ENCODE measurements around the gene FREM2. TPM values are rescaled to one million over a fixed set of nuclear protein-coding genes. Genes with fewer than 3 reads are reported as not detected.
A peak's percentile ranks its signal among the peaks of the same experiment; 100 is the strongest.

The FREM2 gene
- total and polyA plus RNA-seq, 2 experiments from 2014 or later = 6.1 to 51.4 TPM

GRCh38 chr13:38883783-38884182 lies 196.9 kb downstream of the FREM2 start:
- no peak overlapping the region for H3K27ac ChIP-seq
- H3K36me3 ChIP-seq = no peaks in the 10 kb centered on the region
- H3K4me1 ChIP-seq (ENCODE audit: low read depth) = peaks cover 5% of the 10 kb centered on the region
- no peaks in the 10 kb centered on the region for H3K27me3 ChIP-seq
- H3K9me3 ChIP-seq (ENCODE audit: low read depth) = no peaks in the 10 kb centered on the region
- TF ChIP-seq CTCF (IDR thresholded peaks at IDR 0.05; ENCODE audit: low read depth, low read length) = no peak
- peak in 1 of 2 donors; percentile 28 for DNase-seq (ENCODE audit: low read depth in 1 of 2, low spot score in 1 of 2)
- no peak overlapping the region for H3K4me3 ChIP-seq

- Histone ChIP-seq H3K4me3 (no peak overlapping the region), H3K4me1 (ENCODE audit: low read depth) (peaks cover 5% of the 10 kb centered on the region), H3K27ac (no peak overlapping the region), H3K27me3 (no peaks in the 10 kb centered on the region), H3K36me3 (no peaks in the 10 kb centered on the region), H3K9me3 (ENCODE audit: low read depth) (no peaks in the 10 kb centered on the region)
- peak in 1 of 2 donors; percentile 7 for DNase-seq (ENCODE audit: low read depth in 1 of 2, low spot score in 1 of 2)
- TF ChIP-seq CTCF (IDR thresholded peaks at IDR 0.05; ENCODE audit: low read depth, low read length) = no peak
These were observed 201.4 kb downstream of the FREM2 start for GRCh38 chr13:38888309-38888708.

GRCh38 chr13:38895075-38895474 lies 208.2 kb downstream of the FREM2 start:
- no peaks in the 10 kb centered on the region for H3K4me1 ChIP-seq (ENCODE audit: low read depth)
- H3K36me3 ChIP-seq = no peaks in the 10 kb centered on the region
- H3K27me3 ChIP-seq = no peaks in the 10 kb centered on the region
- H3K4me3 ChIP-seq = no peak overlapping the region
- H3K27ac ChIP-seq = no peak overlapping the region
- no peaks in the 10 kb centered on the region for H3K9me3 ChIP-seq (ENCODE audit: low read depth)
- no peak for DNase-seq (ENCODE audit: low read depth in 1 of 2, low spot score in 1 of 2)
- no peak for TF ChIP-seq CTCF (IDR thresholded peaks at IDR 0.05; ENCODE audit: low read depth, low read length)

GRCh38 chr13:38897521-38897920 lies 210.6 kb downstream of the FREM2 start:
- H3K9me3 ChIP-seq (ENCODE audit: low read depth) = no peaks in the 10 kb centered on the region
- TF ChIP-seq CTCF (IDR thresholded peaks at IDR 0.05; ENCODE audit: low read depth, low read length) = no peak
- no peak overlapping the region for H3K4me3 ChIP-seq
- no peaks in the 10 kb centered on the region for H3K27me3 ChIP-seq
- H3K27ac ChIP-seq = no peak overlapping the region
- no peaks in the 10 kb centered on the region for H3K4me1 ChIP-seq (ENCODE audit: low read depth)
- no peak for DNase-seq (ENCODE audit: low read depth in 1 of 2, low spot score in 1 of 2)
- no peaks in the 10 kb centered on the region for H3K36me3 ChIP-seq

- no peak overlapping the region for H3K4me3 ChIP-seq
- H3K27ac ChIP-seq = no peak overlapping the region
- TF ChIP-seq CTCF (IDR thresholded peaks at IDR 0.05; ENCODE audit: low read depth, low read length) = no peak
- H3K27me3 ChIP-seq = no peaks in the 10 kb centered on the region
- H3K36me3 ChIP-seq = no peaks in the 10 kb centered on the region
- no peaks in the 10 kb centered on the region for H3K4me1 ChIP-seq (ENCODE audit: low read depth)
- no peaks in the 10 kb centered on the region for H3K9me3 ChIP-seq (ENCODE audit: low read depth)
- DNase-seq (ENCODE audit: low read depth in 1 of 2, low spot score in 1 of 2) = no peak
These were observed 211.6 kb downstream of the FREM2 start for GRCh38 chr13:38898481-38898880.

- H3K9me3 ChIP-seq (ENCODE audit: low read depth) = no peaks in the 10 kb centered on the region
- no peak for TF ChIP-seq CTCF (IDR thresholded peaks at IDR 0.05; ENCODE audit: low read depth, low read length)
- H3K4me3 ChIP-seq = no peak overlapping the region
- no peak for DNase-seq (ENCODE audit: low read depth in 1 of 2, low spot score in 1 of 2)
- H3K27me3 ChIP-seq = no peaks in the 10 kb centered on the region
- no peaks in the 10 kb centered on the region for H3K36me3 ChIP-seq
- H3K27ac ChIP-seq = no peak overlapping the region
- H3K4me1 ChIP-seq (ENCODE audit: low read depth) = no peaks in the 10 kb centered on the region
These were observed 212.7 kb downstream of the FREM2 start for GRCh38 chr13:38899571-38899970.

Measured in cardiac muscle cell (in vitro differentiated cells and primary cell).